Measurements from ENCODE around the gene PDE1C.

PDE1C gene

DNA sequence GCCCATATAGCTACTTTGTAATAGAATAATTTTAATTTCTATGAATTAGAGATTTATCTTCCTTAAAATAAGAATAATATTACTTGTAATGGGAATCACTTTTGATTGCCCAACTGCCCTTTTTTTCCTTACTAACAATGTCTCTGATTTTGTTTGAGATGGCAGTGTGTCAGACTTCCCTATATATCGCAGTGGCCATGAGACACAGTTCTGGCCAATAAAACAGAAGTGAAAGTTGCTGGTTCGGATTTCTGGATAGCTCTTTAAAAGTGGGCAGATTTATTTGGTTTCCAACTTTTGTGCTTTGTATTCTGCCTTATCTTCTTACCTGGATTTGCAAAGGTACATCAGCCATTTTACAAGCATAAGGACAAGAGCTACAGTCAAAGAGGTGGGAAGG is 213.0 kb downstream of the PDE1C start:
- TF ChIP-seq, protein P1, sequence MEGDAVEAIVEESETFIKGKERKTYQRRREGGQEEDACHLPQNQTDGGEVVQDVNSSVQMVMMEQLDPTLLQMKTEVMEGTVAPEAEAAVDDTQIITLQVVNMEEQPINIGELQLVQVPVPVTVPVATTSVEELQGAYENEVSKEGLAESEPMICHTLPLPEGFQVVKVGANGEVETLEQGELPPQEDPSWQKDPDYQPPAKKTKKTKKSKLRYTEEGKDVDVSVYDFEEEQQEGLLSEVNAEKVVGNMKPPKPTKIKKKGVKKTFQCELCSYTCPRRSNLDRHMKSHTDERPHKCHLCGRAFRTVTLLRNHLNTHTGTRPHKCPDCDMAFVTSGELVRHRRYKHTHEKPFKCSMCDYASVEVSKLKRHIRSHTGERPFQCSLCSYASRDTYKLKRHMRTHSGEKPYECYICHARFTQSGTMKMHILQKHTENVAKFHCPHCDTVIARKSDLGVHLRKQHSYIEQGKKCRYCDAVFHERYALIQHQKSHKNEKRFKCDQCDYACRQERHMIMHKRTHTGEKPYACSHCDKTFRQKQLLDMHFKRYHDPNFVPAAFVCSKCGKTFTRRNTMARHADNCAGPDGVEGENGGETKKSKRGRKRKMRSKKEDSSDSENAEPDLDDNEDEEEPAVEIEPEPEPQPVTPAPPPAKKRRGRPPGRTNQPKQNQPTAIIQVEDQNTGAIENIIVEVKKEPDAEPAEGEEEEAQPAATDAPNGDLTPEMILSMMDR (IDR thresholded peaks at IDR 0.05; ENCODE audit: borderline replicate concordance, control extremely low read depth, extremely low read depth, insufficient read depth, missing control alignments), result no peak
- no peak for DNase-seq (ENCODE audit: low spot score)
- in situ Hi-C loops (cut with MboI; ENCODE audit: low sequenced_read_pairs, unreplicated experiment), result no loop called here

DNA sequence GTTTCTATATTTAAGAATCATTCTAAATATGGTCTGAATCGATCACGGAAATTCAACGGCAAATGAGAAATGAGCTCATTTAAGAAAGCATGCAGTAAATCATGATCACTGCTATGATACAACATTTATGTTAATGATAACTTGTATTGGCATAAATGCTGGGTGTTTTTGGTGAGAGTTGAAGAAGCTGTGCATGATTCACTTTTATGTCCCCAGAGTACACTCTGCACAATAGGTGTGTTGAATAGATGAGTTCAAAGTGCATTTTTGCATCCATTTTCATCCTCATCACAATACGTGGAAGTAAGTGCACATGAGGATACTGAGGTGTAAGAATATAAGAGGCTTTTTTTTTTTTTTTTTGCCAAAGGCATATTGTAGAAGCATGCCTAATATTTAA is 213.9 kb downstream of the PDE1C start:
- TF ChIP-seq, protein P1 (IDR thresholded peaks at IDR 0.05; ENCODE audit: borderline replicate concordance, control extremely low read depth, extremely low read depth, insufficient read depth, missing control alignments), result no peak
- no peak for DNase-seq (ENCODE audit: low spot score)
- in situ Hi-C loops (cut with MboI; ENCODE audit: low sequenced_read_pairs, unreplicated experiment), result no loop called here

DNA sequence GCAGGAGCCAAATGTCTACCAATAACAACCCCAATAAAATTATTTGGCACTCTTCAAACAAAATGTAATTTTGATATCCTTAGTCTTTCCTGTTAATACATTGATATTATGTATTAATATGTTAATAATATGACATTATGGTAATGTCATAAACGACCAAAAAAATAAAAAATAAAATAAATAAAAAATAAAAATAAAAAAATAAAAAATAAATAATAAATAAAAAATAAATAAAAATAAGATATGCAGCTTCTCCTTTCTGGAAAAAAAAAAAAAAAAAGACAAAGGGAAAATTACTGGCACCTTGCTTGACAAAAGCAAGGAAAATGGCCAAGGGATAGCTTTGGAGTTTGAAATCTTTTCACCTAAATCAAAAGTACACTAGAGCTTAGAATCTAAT is 214.7 kb downstream of the PDE1C start:
- TF ChIP-seq, protein P1 (IDR thresholded peaks at IDR 0.05; ENCODE audit: borderline replicate concordance, control extremely low read depth, extremely low read depth, insufficient read depth, missing control alignments), result no peak
- no peak for DNase-seq (ENCODE audit: low spot score)
- in situ Hi-C loops (cut with MboI; ENCODE audit: low sequenced_read_pairs, unreplicated experiment), result no loop called here

DNA sequence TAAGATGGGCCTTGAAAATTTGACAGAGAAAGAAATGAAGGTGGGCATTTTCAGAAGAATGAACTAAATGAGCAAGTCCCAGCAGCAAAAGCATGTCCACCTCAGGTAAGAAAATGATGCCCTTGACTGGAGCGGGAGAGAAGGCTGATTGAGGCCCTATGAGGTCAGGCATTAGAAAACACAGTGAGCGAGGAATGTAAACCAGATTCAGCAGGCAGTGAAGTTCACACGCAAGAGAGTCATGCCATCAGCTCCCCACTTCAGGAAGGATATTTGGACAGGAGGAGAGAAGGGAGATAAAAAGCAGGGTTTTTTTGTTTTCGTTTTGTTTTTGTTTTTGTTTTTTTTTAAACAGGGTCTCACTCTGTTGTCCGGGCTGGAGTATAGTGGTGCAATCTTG is 216.8 kb downstream of the PDE1C start:
- in situ Hi-C loops (cut with MboI; ENCODE audit: low sequenced_read_pairs, unreplicated experiment), result no loop called here
- TF ChIP-seq, protein P1 (IDR thresholded peaks at IDR 0.05; ENCODE audit: borderline replicate concordance, control extremely low read depth, extremely low read depth, insufficient read depth, missing control alignments), result no peak
- DNase-seq (ENCODE audit: low spot score), result no peak

DNA sequence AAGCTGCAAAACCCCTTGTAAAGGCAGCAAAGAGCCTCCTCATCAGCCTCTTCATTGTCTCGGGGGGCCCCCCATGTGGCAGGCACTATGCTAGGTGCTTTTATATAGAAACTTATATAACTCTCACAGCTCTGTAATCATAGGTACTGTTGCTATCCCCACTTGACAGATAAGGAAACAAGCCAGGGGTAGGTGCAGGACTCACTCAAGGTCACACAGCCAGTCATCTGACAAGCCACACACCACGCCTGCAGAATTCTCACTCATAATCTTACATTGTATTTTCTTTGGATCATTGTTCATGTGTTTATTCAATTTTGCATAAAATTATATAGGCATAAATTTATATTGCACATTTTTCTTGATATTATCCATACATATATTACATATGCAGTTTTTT is 217.7 kb downstream of the PDE1C start:
- TF ChIP-seq, protein P1 (IDR thresholded peaks at IDR 0.05; ENCODE audit: borderline replicate concordance, control extremely low read depth, extremely low read depth, insufficient read depth, missing control alignments), result no peak
- in situ Hi-C loops (cut with MboI; ENCODE audit: low sequenced_read_pairs, unreplicated experiment), result no loop called here
- DNase-seq (ENCODE audit: low spot score), result no peak

DNA sequence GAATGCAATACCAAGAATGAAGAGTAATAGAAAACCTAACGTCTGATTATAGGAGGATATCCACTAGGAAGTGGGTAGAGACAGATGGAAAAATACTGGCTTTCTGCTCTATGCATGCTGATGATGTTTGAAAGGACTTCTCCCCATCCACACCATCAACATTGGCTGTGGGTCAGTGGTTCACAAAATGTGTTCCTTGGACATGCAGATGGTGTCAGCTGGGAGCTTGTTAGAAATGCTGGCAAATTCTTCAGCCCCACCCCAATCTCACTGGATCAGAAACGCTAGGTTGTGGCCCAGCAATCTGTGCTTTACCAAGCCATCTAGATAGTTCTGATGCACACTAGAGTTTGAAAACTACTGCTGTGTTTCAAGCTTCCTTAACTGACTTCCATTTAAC is 219.1 kb downstream of the PDE1C start:
- DNase-seq (ENCODE audit: low spot score), result no peak
- TF ChIP-seq, protein P1 (IDR thresholded peaks at IDR 0.05; ENCODE audit: borderline replicate concordance, control extremely low read depth, extremely low read depth, insufficient read depth, missing control alignments), result no peak
- in situ Hi-C loops (cut with MboI; ENCODE audit: low sequenced_read_pairs, unreplicated experiment), result no loop called here

DNA sequence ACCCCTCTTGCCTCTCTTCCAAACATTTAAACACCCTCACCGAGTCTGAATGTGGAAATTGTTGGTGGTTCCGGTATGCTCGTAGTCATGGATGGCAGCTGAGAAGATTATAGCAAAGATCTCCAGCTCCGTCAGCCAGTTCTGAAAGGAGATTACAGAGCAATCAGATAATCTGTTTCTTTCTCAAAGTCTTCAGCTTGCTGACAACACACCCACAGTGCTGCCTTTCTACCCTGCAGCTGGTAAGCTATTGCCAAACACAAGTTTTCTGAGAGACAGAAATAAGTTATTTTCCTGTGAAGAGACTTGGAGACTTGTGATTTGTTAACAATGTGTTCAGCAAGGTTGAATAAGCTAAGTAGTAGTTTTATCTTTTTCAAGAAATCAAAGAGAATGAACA is 219.6 kb downstream of the PDE1C start:
- no peak for DNase-seq (ENCODE audit: low spot score)
- TF ChIP-seq, protein P1 (IDR thresholded peaks at IDR 0.05; ENCODE audit: borderline replicate concordance, control extremely low read depth, extremely low read depth, insufficient read depth, missing control alignments), result no peak
- in situ Hi-C loops (cut with MboI; ENCODE audit: low sequenced_read_pairs, unreplicated experiment), result no loop called here

All from GM13976 (cell line).